ENCODE data around the gene PPM1H.

GRCh38 chr12:62602255-62603060 is 332.5 kb downstream of the PPM1H start:
- TF ChIP-seq CTCF (IDR thresholded peaks at IDR 0.05) (no peak), POLR2A (IDR thresholded peaks at IDR 0.05) (no peak)

All from lower leg skin (tissue), 3 donors.